ENCODE results near the gene EIF1AD.
A peak's percentile ranks its signal among the peaks of the same experiment; 100 is the strongest.

Gene EIF1AD

GRCh38 chr11:66006134-66006890 lies 4.4 kb upstream of the EIF1AD start:
- no peak overlapping the region for H3K4me3 ChIP-seq (ENCODE audit: low read depth, low read length)

GRCh38 chr11:66004186-66004585 lies 2.2 kb upstream of the EIF1AD start:
- H3K4me3 ChIP-seq (ENCODE audit: low read depth, low read length) = no peak overlapping the region

DNA sequence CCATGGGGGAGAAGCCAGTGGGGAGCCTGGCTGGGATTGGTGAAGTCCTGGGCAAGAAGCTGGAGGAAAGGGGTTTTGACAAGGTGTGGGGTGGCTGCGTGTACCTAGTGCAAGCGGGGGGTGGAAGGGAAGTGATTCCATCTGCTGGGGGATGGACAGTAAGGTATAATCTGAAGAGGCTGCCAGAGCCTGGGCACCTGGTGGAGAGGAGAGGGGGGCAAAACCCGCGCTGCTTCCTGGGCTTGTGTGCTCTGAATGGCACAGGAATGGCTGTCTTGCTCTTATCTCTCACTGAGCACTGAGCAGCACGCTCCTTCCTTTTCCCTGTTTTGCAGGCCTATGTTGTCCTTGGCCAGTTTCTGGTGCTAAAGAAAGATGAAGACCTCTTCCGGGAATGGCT lies 1.3 kb upstream of the EIF1AD start:
- peak overlapping the region; percentile 99 for H3K4me3 ChIP-seq (ENCODE audit: low read depth, low read length)

DNA sequence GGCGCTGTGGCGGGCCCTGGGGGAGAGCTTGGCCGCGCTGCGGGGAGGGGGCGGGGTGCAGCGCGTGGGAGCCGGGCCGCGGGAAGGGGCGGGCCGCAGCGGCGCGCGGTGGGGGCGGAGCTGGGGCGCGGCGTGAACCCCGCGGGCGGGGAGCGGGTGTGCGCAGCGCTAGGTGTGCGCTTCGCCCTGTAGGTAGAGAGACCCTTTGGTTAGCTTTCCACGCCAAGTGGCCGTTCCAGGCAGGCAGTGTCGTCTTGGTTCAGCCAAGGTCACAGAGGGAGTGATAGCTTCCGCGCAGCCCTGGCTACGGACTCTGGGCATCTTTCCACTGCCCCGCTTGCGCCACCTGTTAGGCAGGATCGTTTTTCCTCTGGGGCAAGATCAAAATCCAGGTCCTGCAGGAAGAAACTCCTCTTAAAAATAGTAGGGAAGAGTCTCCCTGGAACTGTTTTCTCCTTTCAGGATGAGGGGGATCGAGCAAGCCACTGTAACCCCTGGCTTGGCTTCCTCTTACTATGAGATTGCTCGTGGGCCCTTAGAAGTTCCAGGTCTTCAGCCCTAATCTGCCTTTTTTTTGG lies 780 bp upstream of the EIF1AD start:
- H3K4me3 ChIP-seq (ENCODE audit: low read depth, low read length) = peak overlapping the region; percentile 99

DNA sequence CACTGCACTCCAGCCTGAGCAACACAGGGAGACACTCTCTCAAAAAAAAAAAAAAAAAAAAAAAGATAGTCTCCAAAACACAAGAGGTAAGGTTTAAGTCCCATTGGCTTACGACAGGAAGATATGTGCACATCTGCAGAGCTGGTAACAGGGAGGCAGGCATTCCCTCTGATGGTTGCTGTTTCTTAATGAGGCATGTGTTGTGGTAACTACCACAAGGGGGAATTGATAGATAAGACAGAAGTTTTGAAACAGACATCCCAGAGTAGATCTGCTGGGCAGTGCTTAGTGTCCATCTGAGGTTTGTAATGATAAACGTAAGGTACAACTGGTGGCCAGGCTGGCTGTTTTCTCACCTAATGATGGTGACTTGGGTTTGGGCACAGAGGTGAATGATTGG lies 4.7 kb downstream of the EIF1AD start:
- H3K4me3 ChIP-seq (ENCODE audit: low read depth, low read length) = no peak overlapping the region

DNA sequence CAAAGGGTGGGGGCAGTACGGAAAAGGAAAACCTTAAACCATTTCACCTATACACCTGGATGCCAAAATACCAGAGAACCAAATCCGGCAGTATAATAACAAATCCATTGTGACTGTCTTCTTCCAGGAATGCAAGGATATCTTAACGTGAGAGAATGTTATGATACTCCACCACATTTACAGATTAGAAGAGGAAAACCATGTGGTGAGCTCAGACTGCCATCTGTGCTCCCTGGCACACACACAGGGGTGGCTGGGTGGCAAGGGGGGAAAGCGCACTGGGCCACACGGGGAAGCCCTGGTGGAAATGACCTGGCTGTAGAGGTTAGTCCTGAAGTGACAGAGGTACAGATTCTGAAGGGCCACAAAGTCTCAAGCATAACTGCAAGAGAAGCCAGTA lies 9.9 kb downstream of the EIF1AD start:
- H3K4me3 ChIP-seq (ENCODE audit: low read depth, low read length) = no peak overlapping the region

- H3K4me3 ChIP-seq (ENCODE audit: low read depth, low read length) = no peak overlapping the region
Measured at GRCh38 chr11:65988791-65989592, 13.0 kb downstream of the EIF1AD start.

DNA sequence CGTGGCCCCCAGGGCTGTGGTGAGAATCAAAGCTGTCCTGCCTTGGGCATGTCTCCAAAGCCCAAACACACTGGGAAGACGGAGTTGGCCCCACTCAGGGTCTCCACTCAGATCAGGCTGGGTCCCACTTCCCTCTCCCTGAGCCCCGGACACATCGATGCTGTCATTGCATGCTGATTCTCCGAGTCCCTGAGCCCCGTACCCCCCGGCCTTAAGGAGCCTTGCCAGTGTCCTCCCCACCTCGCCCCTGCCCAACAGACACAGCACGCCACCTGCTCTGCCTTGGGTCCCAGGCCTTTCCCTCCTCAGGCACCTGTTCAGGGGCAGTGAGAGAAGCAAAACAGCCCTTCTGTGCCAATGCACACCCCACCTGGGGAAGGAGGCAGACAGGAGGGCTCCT lies 14.6 kb downstream of the EIF1AD start:
- H3K4me3 ChIP-seq (ENCODE audit: low read depth, low read length) = no peak overlapping the region

GRCh38 chr11:65983589-65983987 lies 18.4 kb downstream of the EIF1AD start:
- no peak overlapping the region for H3K4me3 ChIP-seq (ENCODE audit: low read depth, low read length)

DNA sequence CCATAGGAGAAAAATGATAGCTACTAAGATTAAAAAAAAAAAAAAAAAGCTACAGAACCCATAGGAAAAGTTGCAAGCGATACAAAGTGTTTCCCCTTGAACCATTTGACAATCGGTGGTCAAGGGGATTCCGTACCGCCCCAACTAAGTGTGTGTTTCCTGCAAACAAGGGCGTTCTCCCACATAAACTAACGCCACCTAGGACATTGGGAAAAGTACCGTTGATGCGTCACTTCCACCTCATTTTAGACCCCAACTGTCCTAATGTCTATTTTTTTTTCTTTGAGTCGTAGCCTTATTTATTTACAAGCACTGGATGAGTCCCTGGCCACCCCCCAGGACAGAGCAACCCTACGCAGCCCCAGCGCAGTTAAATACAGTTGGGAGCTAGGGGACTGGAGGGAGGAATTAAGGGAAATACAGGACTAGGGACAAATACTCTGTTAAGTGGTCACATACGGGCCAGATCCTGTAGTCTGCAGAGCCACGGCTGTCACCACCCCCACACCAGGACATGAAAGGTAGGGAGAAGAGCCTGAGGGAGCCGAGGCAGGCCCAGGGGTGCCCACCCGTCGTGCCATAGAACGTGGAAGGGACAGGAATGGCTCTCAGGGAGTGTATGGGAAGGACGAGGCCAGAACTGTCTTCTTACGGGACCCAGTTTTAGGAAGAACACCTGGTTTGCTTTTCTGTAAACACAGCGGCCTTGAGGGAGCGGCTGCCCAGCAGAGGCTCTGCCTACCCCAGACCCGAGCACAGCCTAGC lies 19.0 kb downstream of the EIF1AD start:
- H3K4me3 ChIP-seq (ENCODE audit: low read depth, low read length) = no peak overlapping the region

DNA sequence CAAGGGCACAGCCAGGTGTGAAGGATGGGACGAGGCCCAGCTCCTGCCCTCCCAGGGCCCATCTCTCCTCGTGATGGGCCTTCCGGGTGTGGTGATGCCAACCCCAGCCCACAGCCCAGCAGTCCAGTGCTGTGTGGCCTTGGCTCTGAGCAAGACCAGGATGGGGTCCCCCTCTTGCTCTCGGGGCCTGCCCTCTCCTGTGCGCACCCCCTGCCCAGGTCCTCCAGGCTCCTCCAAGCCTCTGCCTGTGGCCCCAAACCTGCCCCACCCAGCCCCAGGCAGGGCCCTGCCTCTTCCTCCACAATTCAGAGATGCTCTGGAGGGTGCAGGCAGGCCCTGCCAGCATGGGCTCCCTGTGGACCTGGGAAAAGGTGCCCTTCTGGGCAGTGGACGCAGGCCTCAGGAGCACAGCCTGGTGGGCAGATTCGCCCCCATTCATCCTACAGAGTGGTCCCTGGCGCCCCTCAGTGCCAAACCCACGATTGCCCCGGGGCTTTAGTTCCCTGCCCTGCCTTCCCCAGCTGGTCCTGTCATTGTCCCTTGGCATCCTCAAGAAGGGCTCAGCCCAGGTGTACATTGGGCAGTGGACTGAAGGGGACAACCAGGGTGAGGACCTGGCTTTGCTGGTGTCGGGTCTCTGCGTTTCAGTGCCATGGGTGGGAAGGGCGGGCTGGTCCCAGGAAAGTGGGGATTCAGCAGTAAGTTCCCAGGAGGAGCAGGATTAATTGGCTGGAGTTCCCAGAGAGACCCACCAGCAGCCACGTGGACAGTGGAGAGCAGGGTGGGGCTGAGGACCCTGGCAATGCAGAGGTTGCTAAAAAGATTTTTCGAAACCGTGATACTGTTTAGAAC lies 19.8 kb downstream of the EIF1AD start:
- no peak overlapping the region for H3K4me3 ChIP-seq (ENCODE audit: low read depth, low read length)

DNA sequence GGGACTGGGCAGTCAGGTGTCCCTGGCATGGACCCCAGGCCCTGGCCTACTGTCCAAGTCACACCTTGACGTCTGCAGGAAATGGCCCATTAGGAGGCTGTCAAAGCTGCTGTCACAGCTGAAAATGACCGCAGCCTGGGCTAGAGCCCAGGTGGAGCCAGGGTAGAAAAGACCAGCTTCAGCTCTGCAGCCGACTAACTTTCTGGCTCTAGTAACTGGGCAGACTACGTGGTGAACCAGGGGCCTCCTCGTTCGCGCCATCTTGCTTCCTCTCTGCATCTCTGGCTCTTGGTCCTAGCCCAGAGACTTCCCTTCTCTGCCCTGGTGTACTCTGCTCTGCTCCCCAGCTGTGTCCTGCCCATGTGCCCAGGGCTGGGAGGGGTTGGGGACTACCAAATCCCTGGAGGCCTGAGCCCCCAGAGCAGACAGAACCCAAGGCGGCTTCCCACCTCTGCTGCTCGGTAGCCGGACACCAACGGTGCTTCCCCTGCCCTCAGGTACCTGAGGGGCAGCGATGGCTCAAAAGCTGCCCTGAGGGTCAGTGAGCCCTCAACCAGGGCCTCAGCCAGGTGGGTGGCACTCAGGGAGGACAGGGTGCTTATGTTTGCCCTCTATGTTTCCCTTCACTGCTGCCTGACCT lies 20.7 kb downstream of the EIF1AD start:
- H3K4me3 ChIP-seq (ENCODE audit: low read depth, low read length) = no peak overlapping the region

DNA sequence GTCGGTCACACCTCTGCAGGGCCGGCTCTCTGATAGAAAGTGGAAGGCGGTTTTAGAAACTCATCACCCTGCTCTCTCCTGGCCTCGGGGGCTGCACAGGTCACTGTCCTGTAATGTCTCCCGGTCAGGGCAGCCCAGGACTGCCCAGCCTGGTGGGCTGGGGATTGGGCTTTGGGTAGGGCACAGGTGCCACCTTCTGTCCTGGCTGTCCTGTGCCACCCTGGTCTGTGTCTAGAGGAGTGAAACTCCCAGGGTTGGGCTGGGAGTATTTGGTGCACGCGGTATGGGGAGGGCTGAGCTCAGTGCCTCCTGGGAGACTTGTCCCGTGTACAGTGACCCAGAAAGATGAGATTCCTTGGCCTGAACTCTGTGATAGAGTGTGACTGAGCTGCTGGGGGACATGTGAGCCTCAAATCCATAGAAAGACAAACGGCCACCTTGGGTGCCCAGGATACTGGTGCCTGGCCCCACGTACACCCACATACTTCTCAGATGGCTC lies 22.6 kb downstream of the EIF1AD start:
- no peak overlapping the region for H3K4me3 ChIP-seq (ENCODE audit: low read depth, low read length)

DNA sequence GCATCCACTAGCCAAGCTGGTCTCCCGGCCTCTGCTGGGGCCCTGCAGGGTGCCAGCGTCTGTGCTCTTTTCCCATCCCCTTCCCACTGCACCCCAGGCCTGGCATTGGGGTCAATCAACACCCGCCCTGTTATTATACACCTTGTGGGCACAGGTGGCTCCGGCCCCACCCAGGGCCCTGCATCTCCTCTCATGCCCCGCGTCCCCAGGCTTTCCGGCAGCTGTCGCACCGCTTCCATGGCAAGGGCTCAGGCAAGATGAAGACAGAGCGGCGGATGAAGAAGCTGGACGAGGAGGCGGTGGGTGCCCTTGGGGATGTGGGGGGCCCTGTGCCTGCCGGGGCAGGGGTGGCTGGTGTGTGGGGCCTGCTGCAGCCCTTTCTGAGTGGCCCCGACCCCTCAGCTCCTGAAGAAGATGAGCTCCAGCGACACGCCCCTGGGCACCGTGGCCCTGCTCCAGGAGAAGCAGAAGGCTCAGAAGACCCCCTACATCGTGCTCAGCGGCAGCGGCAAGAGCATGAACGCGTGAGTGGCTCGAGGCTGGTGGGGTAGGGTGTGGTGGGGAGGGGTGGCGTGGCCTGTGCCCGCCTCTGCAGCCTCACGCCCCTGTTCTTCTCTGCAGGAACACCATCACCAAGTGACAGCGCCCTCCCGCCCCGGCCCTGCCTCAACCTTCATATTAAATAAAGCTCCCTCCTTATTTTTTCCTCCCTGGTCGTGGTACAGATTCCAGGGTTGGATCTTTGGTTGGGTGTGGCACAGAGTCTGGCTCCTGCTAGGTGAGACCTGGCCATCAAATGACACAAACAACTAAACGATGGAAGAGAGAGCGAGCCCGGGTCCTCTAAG lies 23.3 kb downstream of the EIF1AD start:
- no peak overlapping the region for H3K4me3 ChIP-seq (ENCODE audit: low read depth, low read length)

GRCh38 chr11:65977621-65978390 lies 24.2 kb downstream of the EIF1AD start:
- no peak overlapping the region for H3K4me3 ChIP-seq (ENCODE audit: low read depth, low read length)

GRCh38 chr11:65976216-65977176 lies 25.5 kb downstream of the EIF1AD start:
- H3K4me3 ChIP-seq (ENCODE audit: low read depth, low read length) = no peak overlapping the region

DNA sequence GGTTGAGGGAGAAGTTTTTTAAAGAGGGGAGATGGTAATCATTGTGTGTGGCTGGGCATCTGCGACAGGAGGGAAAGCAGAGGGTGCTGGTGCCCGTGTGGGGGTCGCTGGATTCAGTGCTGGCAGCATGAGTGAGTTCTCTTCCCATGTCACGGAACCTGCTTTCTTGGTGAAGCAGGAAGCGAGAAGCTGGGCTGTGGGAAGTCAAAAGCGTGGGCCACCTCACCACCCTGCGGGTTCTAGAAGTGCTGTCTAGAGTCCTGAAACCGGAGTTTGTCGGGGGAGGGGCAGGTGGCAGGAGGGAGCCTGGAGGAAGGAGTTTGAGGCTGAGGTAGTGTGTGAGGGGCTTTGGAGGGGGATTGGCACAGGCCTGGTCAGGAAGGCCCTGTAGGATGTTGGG lies 26.2 kb downstream of the EIF1AD start:
- no peak overlapping the region for H3K4me3 ChIP-seq (ENCODE audit: low read depth, low read length)

Measured in iPS-11a (cell line).